Measurements from ENCODE around the gene G6PC3. TPM values are rescaled to one million over a fixed set of nuclear protein-coding genes. Genes with fewer than 3 reads are reported as not detected.

The G6PC3 gene
- total and polyA plus RNA-seq, 10 of the 15 experiments (the other 5 are each of a cell fraction or from before 2014, with no cell fraction given) = 13.0 to 93.7 (median 43.0) TPM

GRCh38 chr17:44094701-44095387, 24.3 kb downstream of the G6PC3 start:
- Histone ChIP-seq H4K20me1 (ENCODE audit: control insufficient read depth, insufficient read depth) (no peaks in the 10 kb centered on the region), H3K4me2 (ENCODE audit: control insufficient read depth, insufficient read depth) (no peak overlapping the region), H3K79me2 (ENCODE audit: control insufficient read depth, insufficient read depth, low read length) (peaks cover 3% of the 10 kb centered on the region), H3K9me3 (replicated peaks; ENCODE audit: control insufficient read depth, insufficient read depth, low read length) (no peaks in the 10 kb centered on the region; the same call in 2 of the 3 replicates), H3K27me3 (replicated peaks in 1 of 2; ENCODE audit: control insufficient read depth in 2 of 2, insufficient read depth in 2 of 2, low read length in 1 of 2) (no peaks in the 10 kb centered on the region), H2AFZ (ENCODE audit: control insufficient read depth, low read depth, low read length) (no peak overlapping the region), H3K9ac (ENCODE audit: control insufficient read depth, insufficient read depth, low read length) (no peak overlapping the region), H3K27ac (ENCODE audit: control insufficient read depth, insufficient read depth) (peak overlapping the region; percentile 42; the same call in 1 of the 2 replicates), H3K36me3 (ENCODE audit: control insufficient read depth in 2 of 2, insufficient read depth in 2 of 2, low read length in 1 of 2) (peaks cover 3 to 17% of the 10 kb centered on the region in 2 experiments; a peak in 2 of 4 replicates), H3K4me3 (no peak overlapping the region), H3K4me1 (ENCODE audit: control insufficient read depth, insufficient read depth, low read length) (peaks cover 24% of the 10 kb centered on the region)
- WGBS (ENCODE audit: insufficient coverage, insufficient replicate concordance, low lambda C conversion rate, missing lambda C conversion rate) = 97% methylated on average over 8 of the region's 8 CpGs
- DNase-seq (ENCODE audit: low read depth, low spot score) (no peak), ATAC-seq (no peak), FAIRE-seq (peak; percentile 41)
- in situ Hi-C loops (cut with MboI) = no loop called here
- TF ChIP-seq ZBTB11 (CRISPR knock-in tag; IDR thresholded peaks at IDR 0.05) (no peak), CHD1 (IDR thresholded peaks at IDR 0.05; ENCODE audit: low read depth, low read length) (no peak), ZNF217 (IDR thresholded peaks at IDR 0.05) (no peak), ATF2 (IDR thresholded peaks at IDR 0.05; ENCODE audit: low read length) (no peak), BACH1 (IDR thresholded peaks at IDR 0.05; ENCODE audit: borderline replicate concordance) (no peak), NR2C1 (IDR thresholded peaks at IDR 0.05) (no peak), ESRRA (IDR thresholded peaks at IDR 0.05; ENCODE audit: low read length) (no peak), FOS (IDR thresholded peaks at IDR 0.05; ENCODE audit: borderline replicate concordance, extremely low read depth, insufficient read length) (no peak), SUPT20H (IDR thresholded peaks at IDR 0.05; ENCODE audit: borderline replicate concordance, control insufficient read depth, low read depth, low read length) (no peak), HCFC1 (IDR thresholded peaks at IDR 0.05; ENCODE audit: low read length) (no peak), RUNX3 (IDR thresholded peaks at IDR 0.05; ENCODE audit: low read length) (no peak), IRF3 (IDR thresholded peaks at IDR 0.05) (no peak), ZNF592 (IDR thresholded peaks at IDR 0.05) (no peak), WRNIP1 (IDR thresholded peaks at IDR 0.05; ENCODE audit: borderline replicate concordance, low read depth, low read length) (no peak)
- ChIA-PET CTCF (no interaction called here), POLR2A (interaction anchor here (0.6 kb wide), 1 partner anchor 25 kb away, joined by 3 read pairs; no protein-coding TSS in a partner anchor), SMC1A (ENCODE audit: uncharacterized antibody, unreplicated experiment) (no interaction called here), RAD21 (ENCODE audit: unreplicated experiment) (interaction anchor here (0.6 to 1.5 kb wide), 2 partner anchors 21 to 29 kb away, joined by 3 to 5 read pairs; partner anchors contain the start of gene HDAC5)
- intact Hi-C loops (cut with micrococcal nuclease; ENCODE audit: unreplicated experiment) = no loop called here
- BruUV-seq (replicated peaks) = no TSS peak
